ENCODE measurements around the gene MMP21. TPM values are rescaled to one million over a fixed set of nuclear protein-coding genes. Genes with fewer than 3 reads are reported as not detected.

Gene MMP21
- total RNA-seq, 2 donors from 2014 or later: not detected

DNA sequence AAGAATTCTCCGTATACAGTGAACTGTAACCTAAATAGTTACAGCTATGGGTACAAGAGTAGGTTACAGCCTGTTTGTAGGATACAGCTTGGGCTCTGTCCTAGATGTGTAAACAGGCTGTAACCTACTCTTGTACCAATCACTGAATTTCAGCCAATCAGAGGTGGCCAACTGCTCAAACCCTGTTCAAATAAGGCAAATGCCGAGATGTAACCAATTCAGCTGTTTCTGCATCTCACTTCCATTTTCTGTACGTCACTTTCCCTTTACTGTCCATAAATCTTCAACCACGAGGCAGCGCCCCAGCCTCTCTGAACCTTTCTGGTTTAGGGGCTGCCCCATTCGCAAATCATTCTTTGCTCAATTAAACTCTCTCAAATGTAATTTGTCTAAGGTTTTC, 8.3 kb upstream of the MMP21 start:
- ATAC-seq (no peak), DNase-seq (no peak)
- H3K4me1 ChIP-seq: no peaks in the 10 kb centered on the region
- H3K27me3 ChIP-seq: no peaks in the 10 kb centered on the region
- 78 to 88% methylated on average over 6 of the region's 6 CpGs for WGBS, 2 donors
- TF ChIP-seq POLR2A (IDR thresholded peaks at IDR 0.05): no peak
- TF ChIP-seq, protein P1, sequence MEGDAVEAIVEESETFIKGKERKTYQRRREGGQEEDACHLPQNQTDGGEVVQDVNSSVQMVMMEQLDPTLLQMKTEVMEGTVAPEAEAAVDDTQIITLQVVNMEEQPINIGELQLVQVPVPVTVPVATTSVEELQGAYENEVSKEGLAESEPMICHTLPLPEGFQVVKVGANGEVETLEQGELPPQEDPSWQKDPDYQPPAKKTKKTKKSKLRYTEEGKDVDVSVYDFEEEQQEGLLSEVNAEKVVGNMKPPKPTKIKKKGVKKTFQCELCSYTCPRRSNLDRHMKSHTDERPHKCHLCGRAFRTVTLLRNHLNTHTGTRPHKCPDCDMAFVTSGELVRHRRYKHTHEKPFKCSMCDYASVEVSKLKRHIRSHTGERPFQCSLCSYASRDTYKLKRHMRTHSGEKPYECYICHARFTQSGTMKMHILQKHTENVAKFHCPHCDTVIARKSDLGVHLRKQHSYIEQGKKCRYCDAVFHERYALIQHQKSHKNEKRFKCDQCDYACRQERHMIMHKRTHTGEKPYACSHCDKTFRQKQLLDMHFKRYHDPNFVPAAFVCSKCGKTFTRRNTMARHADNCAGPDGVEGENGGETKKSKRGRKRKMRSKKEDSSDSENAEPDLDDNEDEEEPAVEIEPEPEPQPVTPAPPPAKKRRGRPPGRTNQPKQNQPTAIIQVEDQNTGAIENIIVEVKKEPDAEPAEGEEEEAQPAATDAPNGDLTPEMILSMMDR (IDR thresholded peaks at IDR 0.05): no peak
- intact Hi-C loops (cut with DNase I): no loop called here
- H3K9me3 ChIP-seq: no peaks in the 10 kb centered on the region
- no peak overlapping the region for H3K27ac ChIP-seq
- H3K4me3 ChIP-seq: no peak overlapping the region
- peaks cover 0 to 1% of the 10 kb centered on the region in 2 donors for H3K36me3 ChIP-seq (replicated peaks in 1 of 2; ENCODE audit: insufficient read depth in 1 of 2, low read depth in 2 of 2)

DNA sequence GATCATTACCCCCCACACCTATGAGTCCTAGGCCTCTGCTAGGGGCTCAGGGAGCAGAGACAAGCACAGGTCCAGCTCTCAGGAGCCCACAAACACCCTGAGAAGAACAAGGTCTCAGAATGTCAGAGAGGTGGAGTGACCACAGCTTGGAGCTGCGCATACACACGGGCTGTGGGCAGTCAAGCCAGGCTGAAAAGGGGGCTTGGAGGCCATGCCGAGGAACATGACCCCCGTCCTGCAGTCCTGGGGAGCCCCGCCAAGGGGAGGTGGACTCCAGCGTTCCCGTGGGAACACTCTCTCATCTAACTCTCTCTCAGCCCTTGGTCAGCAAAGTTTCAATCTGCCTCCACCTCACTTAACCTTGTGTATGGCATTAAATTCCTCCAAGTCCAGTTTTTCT, 7.8 kb upstream of the MMP21 start:
- no peaks in the 10 kb centered on the region for H3K27me3 ChIP-seq
- no peak overlapping the region for H3K4me3 ChIP-seq
- no peaks in the 10 kb centered on the region for H3K9me3 ChIP-seq
- TF ChIP-seq POLR2A (IDR thresholded peaks at IDR 0.05): no peak
- TF ChIP-seq, protein P1 (IDR thresholded peaks at IDR 0.05): no peak
- ATAC-seq (no peak), DNase-seq (no peak)
- H3K4me1 ChIP-seq: no peaks in the 10 kb centered on the region
- WGBS, 2 donors: 87 to 92% methylated on average over 7 of the region's 7 CpGs
- no peaks in the 10 kb centered on the region for H3K36me3 ChIP-seq (replicated peaks in 1 of 2; ENCODE audit: insufficient read depth in 1 of 2, low read depth in 2 of 2)
- intact Hi-C loops (cut with DNase I): no loop called here
- no peak overlapping the region for H3K27ac ChIP-seq

DNA sequence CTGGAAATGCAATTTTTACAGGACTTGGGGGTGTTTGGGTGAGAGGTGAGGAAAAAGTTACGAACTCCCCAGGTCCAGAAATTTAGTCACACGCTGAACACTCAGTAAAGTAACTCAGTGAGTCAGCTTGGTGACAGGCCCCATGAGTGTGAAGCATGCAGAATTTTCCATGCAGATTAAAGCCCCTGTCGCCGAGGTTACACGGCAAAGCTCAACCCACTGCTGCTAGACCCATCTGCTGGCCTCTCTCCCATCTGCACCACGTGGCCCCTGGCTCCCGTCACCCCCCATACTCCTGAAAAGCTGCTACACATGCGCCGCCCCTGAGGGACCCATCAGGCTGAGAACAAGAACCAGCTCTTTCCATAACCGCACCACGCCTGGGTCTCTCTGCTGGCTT, 7.0 kb upstream of the MMP21 start:
- TF ChIP-seq, protein P1 (IDR thresholded peaks at IDR 0.05): no peak
- TF ChIP-seq POLR2A (IDR thresholded peaks at IDR 0.05): no peak
- no peaks in the 10 kb centered on the region for H3K9me3 ChIP-seq
- 70 to 91% methylated on average over 9 to 11 of the region's 11 CpGs for WGBS, 2 donors

DNA sequence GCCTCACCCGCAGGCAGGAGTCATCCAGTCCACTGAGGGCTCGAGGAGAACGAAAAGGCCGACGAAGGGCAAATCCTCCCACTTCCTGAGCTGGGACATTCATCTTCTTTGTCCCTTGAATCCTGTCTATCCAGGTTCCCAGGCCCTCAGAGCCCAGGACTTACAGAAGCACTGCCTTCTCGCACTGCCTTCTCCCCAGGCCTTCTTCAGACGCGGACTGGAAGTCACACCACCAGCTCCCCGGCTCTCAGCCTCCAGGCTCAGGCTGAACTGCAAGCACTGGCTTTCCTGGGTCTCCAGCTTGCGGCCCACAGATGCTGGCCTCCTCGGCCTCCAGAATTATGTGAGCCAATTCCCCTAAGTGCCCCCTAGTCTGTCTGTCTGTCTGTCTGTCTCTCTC, 6.4 kb upstream of the MMP21 start:
- Histone ChIP-seq H3K27me3 (no peaks in the 10 kb centered on the region), H3K36me3 (replicated peaks in 1 of 2; ENCODE audit: insufficient read depth in 1 of 2, low read depth in 2 of 2) (no peaks in the 10 kb centered on the region), H3K4me1 (no peaks in the 10 kb centered on the region), H3K9me3 (no peaks in the 10 kb centered on the region), H3K27ac (no peak overlapping the region), H3K4me3 (no peak overlapping the region)
- ATAC-seq (no peak), DNase-seq (no peak)
- intact Hi-C loops (cut with DNase I): no loop called here
- WGBS, 2 donors: 86 to 91% methylated on average over 11 of the region's 11 CpGs
- TF ChIP-seq, protein P1 (IDR thresholded peaks at IDR 0.05): no peak
- no peak for TF ChIP-seq POLR2A (IDR thresholded peaks at IDR 0.05)

More for the DNA sequence above, 7.0 kb upstream of the MMP21 start:
- Histone ChIP-seq H3K27ac (no peak overlapping the region), H3K4me1 (no peaks in the 10 kb centered on the region), H3K27me3 (no peaks in the 10 kb centered on the region), H3K36me3 (replicated peaks in 1 of 2; ENCODE audit: insufficient read depth in 1 of 2, low read depth in 2 of 2) (no peaks in the 10 kb centered on the region), H3K4me3 (no peak overlapping the region)
- intact Hi-C loops (cut with DNase I): no loop called here
- DNase-seq: no peak
- ATAC-seq: no peak

DNA sequence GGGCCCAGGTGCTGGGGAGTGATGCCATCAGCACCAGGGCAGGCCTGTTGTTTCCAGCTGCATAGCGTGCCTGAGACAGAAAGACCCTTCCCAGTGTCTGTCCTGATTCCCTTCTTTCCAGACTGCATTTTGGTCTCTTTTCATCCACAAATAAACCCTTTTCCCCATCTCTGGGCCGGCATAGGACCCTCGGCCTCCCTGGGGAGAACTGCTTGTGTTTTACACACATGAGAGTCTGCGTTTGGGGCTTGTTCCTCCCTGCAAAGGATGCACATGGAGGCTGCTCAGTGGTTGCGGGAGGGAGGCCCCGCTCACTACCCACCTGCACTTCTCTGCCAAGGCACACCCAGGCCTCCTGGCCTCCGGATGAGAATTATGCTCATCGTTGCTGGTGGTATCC, 5.8 kb upstream of the MMP21 start:
- Histone ChIP-seq H3K36me3 (replicated peaks in 1 of 2; ENCODE audit: insufficient read depth in 1 of 2, low read depth in 2 of 2) (no peaks in the 10 kb centered on the region), H3K4me3 (no peak overlapping the region), H3K9me3 (no peaks in the 10 kb centered on the region), H3K27me3 (no peaks in the 10 kb centered on the region), H3K27ac (no peak overlapping the region), H3K4me1 (no peaks in the 10 kb centered on the region)
- 92 to 96% methylated on average over 8 of the region's 8 CpGs for WGBS, 2 donors
- TF ChIP-seq POLR2A (IDR thresholded peaks at IDR 0.05): no peak
- TF ChIP-seq, protein P1 (IDR thresholded peaks at IDR 0.05): no peak
- ATAC-seq (no peak), DNase-seq (no peak)
- intact Hi-C loops (cut with DNase I): no loop called here
